Activated B cell treated with CpG ODN at 0.5 μM for 24 hours (primary cell): ENCODE results near the gene PCSK5. TPM values are rescaled to one million over a fixed set of nuclear protein-coding genes. Genes with fewer than 3 reads are reported as not detected.

Experiments used
- ATAC-seq: fragments of 200-7000 bp; cut with Tn5 transposase; one replicate; pipeline ENCODE4 v1.10.0; 2021; ENCODE audit warnings: low read depth, mild to moderate bottlenecking, moderate library complexity
- CTCF ChIA-PET: fragments of 350-600 bp; sonication (Branson Sonifier 250); formaldehyde crosslinking; loops from one replicate; lab custom pipeline; 2021; ENCODE audit warnings: antibody characterized with exemption; lab: Charles Lee
- POLR2A ChIA-PET: fragments of 350-600 bp; sonication (Branson Sonifier 250); formaldehyde crosslinking; loops from one replicate; lab custom pipeline; 2021; ENCODE audit warnings: antibody characterized with exemption; lab: Charles Lee
- DNase-seq: peaks from one replicate; pipeline ENCODE4 v3.0.0; 2022
- H3K27ac Mint-ChIP-seq: one replicate; pipeline ENCODE4 v1.8.0; 2020; ENCODE audit warnings: mixed read lengths
- H3K27me3 Mint-ChIP-seq: one replicate; pipeline ENCODE4 v1.8.0; 2021; ENCODE audit warnings: mixed read lengths
- H3K36me3 Mint-ChIP-seq: one replicate; pipeline ENCODE4 v1.8.0; 2021; ENCODE audit warnings: low read depth, mixed read lengths
- H3K4me1 Mint-ChIP-seq: one replicate; pipeline ENCODE4 v1.8.0; 2021; ENCODE audit warnings: mixed read lengths
- H3K4me3 Mint-ChIP-seq: one replicate; pipeline ENCODE4 v1.8.0; 2020; ENCODE audit warnings: mild to moderate bottlenecking, mixed read lengths
- H3K9me3 Mint-ChIP-seq: one replicate; pipeline ENCODE4 v1.8.0; 2020; ENCODE audit warnings: mixed read lengths
- CTCF ChIP-seq: fragments of 200-600 bp; IDR thresholded peaks from one replicate; pipeline ENCODE4 v1.8.0; 2022; ENCODE audit warnings: antibody characterized with exemption, mild to moderate bottlenecking
- intact Hi-C: fragments of 100-400 bp; cut with micrococcal nuclease; formaldehyde crosslinking; loops from one replicate; pipeline ENCODE4 v1.15.1; 2024
- total RNA-seq: library from RNA; stranded (reverse); gene quantifications from 2 replicates; pipeline ENCODE4 v1.2.3, GENCODE V29; 2022

The PCSK5 gene
- total RNA-seq, 1 donor from 2014 or later: not detected

- ATAC-seq (no peak), DNase-seq (no peak)
- ChIA-PET POLR2A (no interaction called here), CTCF (no interaction called here)
- H3K36me3 Mint-ChIP-seq: no peaks in the 10 kb centered on the region
- no peak overlapping the region for H3K4me3 Mint-ChIP-seq
- TF ChIP-seq CTCF: no peak
- no peaks in the 10 kb centered on the region for H3K4me1 Mint-ChIP-seq
- intact Hi-C loops: no loop called here
- no peaks in the 10 kb centered on the region for H3K27me3 Mint-ChIP-seq
- H3K9me3 Mint-ChIP-seq: no peaks in the 10 kb centered on the region
- no peak overlapping the region for H3K27ac Mint-ChIP-seq
These were observed 106.3 kb downstream of the PCSK5 start for GRCh38 chr9:75996726-75997125.

- Mint-ChIP-seq H3K27me3 (no peaks in the 10 kb centered on the region), H3K27ac (no peak overlapping the region), H3K9me3 (no peaks in the 10 kb centered on the region), H3K36me3 (no peaks in the 10 kb centered on the region), H3K4me1 (no peaks in the 10 kb centered on the region), H3K4me3 (no peak overlapping the region)
- TF ChIP-seq CTCF: no peak
- CTCF ChIA-PET: no interaction called here
- DNase-seq (no peak), ATAC-seq (no peak)
- POLR2A ChIA-PET: no interaction called here
- intact Hi-C loops: no loop called here
These were observed 106.7 kb downstream of the PCSK5 start for GRCh38 chr9:75997206-75997605.

- Mint-ChIP-seq H3K9me3 (no peaks in the 10 kb centered on the region), H3K4me3 (no peak overlapping the region), H3K27ac (no peak overlapping the region), H3K4me1 (no peaks in the 10 kb centered on the region), H3K27me3 (no peaks in the 10 kb centered on the region), H3K36me3 (no peaks in the 10 kb centered on the region)
- intact Hi-C loops: no loop called here
- ChIA-PET CTCF (no interaction called here), POLR2A (no interaction called here)
- no peak for TF ChIP-seq CTCF
- DNase-seq (no peak), ATAC-seq (no peak)
These were observed 107.8 kb downstream of the PCSK5 start for GRCh38 chr9:75998096-75998780.

- H3K27me3 Mint-ChIP-seq: no peaks in the 10 kb centered on the region
- ChIA-PET CTCF (no interaction called here), POLR2A (no interaction called here)
- ATAC-seq (no peak), DNase-seq (no peak)
- H3K4me3 Mint-ChIP-seq: no peak overlapping the region
- intact Hi-C loops: no loop called here
- no peak for TF ChIP-seq CTCF
- no peak overlapping the region for H3K27ac Mint-ChIP-seq
- H3K9me3 Mint-ChIP-seq: no peaks in the 10 kb centered on the region
- no peaks in the 10 kb centered on the region for H3K4me1 Mint-ChIP-seq
- H3K36me3 Mint-ChIP-seq: no peaks in the 10 kb centered on the region
These were observed 111.0 kb downstream of the PCSK5 start for GRCh38 chr9:76001459-76001858.

GRCh38 chr9:76003041-76003440 lies 112.6 kb downstream of the PCSK5 start:
- no peak for ATAC-seq
- H3K27me3 Mint-ChIP-seq: no peaks in the 10 kb centered on the region
- POLR2A ChIA-PET: no interaction called here
- no peaks in the 10 kb centered on the region for H3K36me3 Mint-ChIP-seq
- no peaks in the 10 kb centered on the region for H3K9me3 Mint-ChIP-seq
- no peak overlapping the region for H3K27ac Mint-ChIP-seq
- no peak for TF ChIP-seq CTCF
- H3K4me3 Mint-ChIP-seq: no peak overlapping the region
- CTCF ChIA-PET: no interaction called here
- DNase-seq: no peak
- H3K4me1 Mint-ChIP-seq: no peaks in the 10 kb centered on the region
- intact Hi-C loops: no loop called here
